Spleen (tissue), 7 donors: ENCODE results near the gene TNFSF10.

ENCODE experiments used
- POLR2A ChIP-seq, 3 donors: fragments of 450-650 bp; IDR thresholded peaks; one replicate each; pipeline ENCODE4 v1.5.1; 2017; ENCODE audit warnings: antibody characterized with exemption in 3 of 3, mild to moderate bottlenecking in 1 of 3
- POLR2AphosphoS5 ChIP-seq, 3 donors: sonication (generic); formaldehyde crosslinking; IDR thresholded peaks; one replicate each; pipeline ENCODE4 v1.5.1; 2017; ENCODE audit warnings: antibody characterized with exemption in 3 of 3
- TF ChIP-seq, protein P1 (sequence below), 11 experiments: fragments of 200-600 bp in 7 of 11; fragments of 450-650 bp in 4 of 11; sonication (generic) in 4 of 11; IDR thresholded peaks in 8 of 11; conservative IDR thresholded peaks in 3 of 11; 1 replicate in 7 of 11; 2 replicates in 4 of 11; pipeline versions ENCODE4 v1.4.0 to v1.8.0; 2016 to 2021; ENCODE audit warnings: antibody characterized with exemption in 11 of 11, inconsistent platforms in 4 of 11, mild to moderate bottlenecking in 1 of 11
- donor health status: DM: no; HTN: no; CAD: no; lungs with moderate emphysema.
- donor health status: DM: no; HTN: no; CAD: no.
- donor health status: DM: no; HTN: no; CAD: no.

DNA sequence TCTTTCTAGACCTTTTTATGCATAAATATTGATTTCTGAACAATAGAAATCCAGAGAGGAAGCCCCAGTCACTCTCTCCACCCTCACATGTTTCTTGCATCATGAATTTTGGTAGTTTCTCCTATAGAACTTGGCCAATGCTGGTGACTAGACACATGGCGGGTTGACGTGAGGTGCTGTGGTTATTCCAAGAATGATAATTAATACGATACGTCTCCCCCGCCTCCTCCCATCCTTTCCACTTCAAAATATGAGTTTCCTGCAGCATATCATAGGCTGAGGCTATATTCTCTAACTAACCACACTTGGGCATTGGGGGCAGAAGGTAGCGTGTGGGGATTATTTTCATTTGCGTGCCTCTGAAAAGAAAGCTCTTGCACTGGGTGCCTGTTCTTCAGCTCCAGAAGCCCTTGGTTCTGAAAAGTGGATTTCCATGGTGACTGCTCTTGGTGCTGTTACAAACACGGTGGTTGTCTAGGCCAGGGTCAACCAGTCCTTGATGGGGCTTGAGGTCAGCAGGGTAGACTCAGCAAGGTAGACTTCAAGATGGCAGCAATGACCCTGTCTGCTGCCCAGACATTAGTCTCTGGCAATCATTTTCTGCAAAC lies 5.3 kb downstream of the TNFSF10 start:
- TF ChIP-seq, protein P1, sequence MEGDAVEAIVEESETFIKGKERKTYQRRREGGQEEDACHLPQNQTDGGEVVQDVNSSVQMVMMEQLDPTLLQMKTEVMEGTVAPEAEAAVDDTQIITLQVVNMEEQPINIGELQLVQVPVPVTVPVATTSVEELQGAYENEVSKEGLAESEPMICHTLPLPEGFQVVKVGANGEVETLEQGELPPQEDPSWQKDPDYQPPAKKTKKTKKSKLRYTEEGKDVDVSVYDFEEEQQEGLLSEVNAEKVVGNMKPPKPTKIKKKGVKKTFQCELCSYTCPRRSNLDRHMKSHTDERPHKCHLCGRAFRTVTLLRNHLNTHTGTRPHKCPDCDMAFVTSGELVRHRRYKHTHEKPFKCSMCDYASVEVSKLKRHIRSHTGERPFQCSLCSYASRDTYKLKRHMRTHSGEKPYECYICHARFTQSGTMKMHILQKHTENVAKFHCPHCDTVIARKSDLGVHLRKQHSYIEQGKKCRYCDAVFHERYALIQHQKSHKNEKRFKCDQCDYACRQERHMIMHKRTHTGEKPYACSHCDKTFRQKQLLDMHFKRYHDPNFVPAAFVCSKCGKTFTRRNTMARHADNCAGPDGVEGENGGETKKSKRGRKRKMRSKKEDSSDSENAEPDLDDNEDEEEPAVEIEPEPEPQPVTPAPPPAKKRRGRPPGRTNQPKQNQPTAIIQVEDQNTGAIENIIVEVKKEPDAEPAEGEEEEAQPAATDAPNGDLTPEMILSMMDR (IDR thresholded peaks at IDR 0.05 in 8 of 11, conservative IDR thresholded peaks at IDR 0.05 in 3 of 11) = no peak
- TF ChIP-seq POLR2A (IDR thresholded peaks at IDR 0.05) (no peak), POLR2AphosphoS5 (IDR thresholded peaks at IDR 0.05) (no peak)
